ENCODE results near the gene CD3G.

Gene CD3G

DNA sequence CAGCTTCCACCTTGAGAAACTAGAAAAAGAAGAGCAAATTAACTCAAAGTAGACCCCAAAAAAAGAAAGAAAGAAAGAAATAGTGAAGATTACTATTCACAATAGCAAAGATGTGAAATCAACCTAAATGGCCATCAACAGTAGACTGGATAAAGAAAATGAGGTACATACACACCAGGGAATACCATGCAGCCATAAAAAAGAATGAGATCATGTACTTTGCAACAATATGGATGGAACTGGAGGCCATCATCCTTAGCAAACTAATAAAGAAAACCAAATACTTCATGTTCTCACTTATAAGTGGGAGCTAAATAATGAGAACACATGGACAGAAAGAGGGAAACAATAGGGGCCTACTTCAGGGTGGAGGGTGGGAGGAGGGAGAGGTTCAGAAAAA is 15.4 kb upstream of the CD3G start:
- no peak for DNase-seq
- H2AFZ ChIP-seq (ENCODE audit: low read depth, low read length): no peak overlapping the region
- H3K79me2 ChIP-seq (ENCODE audit: insufficient read depth, low read length): peaks cover 6% of the 10 kb centered on the region; the same call in 1 of the 2 replicates
- H3K27ac ChIP-seq (ENCODE audit: low read length): no peak overlapping the region
- no peak for ATAC-seq (ENCODE audit: insufficient read depth, low read depth)
- no peak overlapping the region for H3K9ac ChIP-seq (ENCODE audit: low read depth, low read length)
- H3K4me1 ChIP-seq (ENCODE audit: insufficient read depth, low read length): no peaks in the 10 kb centered on the region
- H3K4me2 ChIP-seq (ENCODE audit: insufficient read depth, low read length): no peak overlapping the region
- no peaks in the 10 kb centered on the region for H4K20me1 ChIP-seq (ENCODE audit: insufficient read depth, low read length)
- H3K9me3 ChIP-seq (ENCODE audit: insufficient read depth, low read length, severe bottlenecking): no peaks in the 10 kb centered on the region
- H3K27me3 ChIP-seq (ENCODE audit: insufficient read depth, low read length, poor library complexity): no peaks in the 10 kb centered on the region
- peaks cover 3% of the 10 kb centered on the region; the same call in 1 of the 2 replicates for H3K36me3 ChIP-seq (ENCODE audit: insufficient read depth, low read length)
- no peak overlapping the region for H3K4me3 ChIP-seq (ENCODE audit: low read depth in 1 of 2, low read length in 2 of 2)
- TF ChIP-seq EZH2 (IDR thresholded peaks at IDR 0.05; ENCODE audit: borderline replicate concordance, low read depth, low read length, severe bottlenecking): no peak
- TF ChIP-seq, protein P1, sequence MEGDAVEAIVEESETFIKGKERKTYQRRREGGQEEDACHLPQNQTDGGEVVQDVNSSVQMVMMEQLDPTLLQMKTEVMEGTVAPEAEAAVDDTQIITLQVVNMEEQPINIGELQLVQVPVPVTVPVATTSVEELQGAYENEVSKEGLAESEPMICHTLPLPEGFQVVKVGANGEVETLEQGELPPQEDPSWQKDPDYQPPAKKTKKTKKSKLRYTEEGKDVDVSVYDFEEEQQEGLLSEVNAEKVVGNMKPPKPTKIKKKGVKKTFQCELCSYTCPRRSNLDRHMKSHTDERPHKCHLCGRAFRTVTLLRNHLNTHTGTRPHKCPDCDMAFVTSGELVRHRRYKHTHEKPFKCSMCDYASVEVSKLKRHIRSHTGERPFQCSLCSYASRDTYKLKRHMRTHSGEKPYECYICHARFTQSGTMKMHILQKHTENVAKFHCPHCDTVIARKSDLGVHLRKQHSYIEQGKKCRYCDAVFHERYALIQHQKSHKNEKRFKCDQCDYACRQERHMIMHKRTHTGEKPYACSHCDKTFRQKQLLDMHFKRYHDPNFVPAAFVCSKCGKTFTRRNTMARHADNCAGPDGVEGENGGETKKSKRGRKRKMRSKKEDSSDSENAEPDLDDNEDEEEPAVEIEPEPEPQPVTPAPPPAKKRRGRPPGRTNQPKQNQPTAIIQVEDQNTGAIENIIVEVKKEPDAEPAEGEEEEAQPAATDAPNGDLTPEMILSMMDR (IDR thresholded peaks at IDR 0.05; ENCODE audit: borderline replicate concordance, extremely low read depth, low read length, poor library complexity, severe bottlenecking): no peak

GRCh38 chr11:118334745-118335144 is 9.4 kb upstream of the CD3G start:
- peaks cover 30% of the 10 kb centered on the region for H3K36me3 ChIP-seq (ENCODE audit: insufficient read depth, low read length)
- TF ChIP-seq EZH2 (IDR thresholded peaks at IDR 0.05; ENCODE audit: borderline replicate concordance, low read depth, low read length, severe bottlenecking): no peak
- TF ChIP-seq, protein P1 (IDR thresholded peaks at IDR 0.05; ENCODE audit: borderline replicate concordance, extremely low read depth, low read length, poor library complexity, severe bottlenecking): no peak

DNA sequence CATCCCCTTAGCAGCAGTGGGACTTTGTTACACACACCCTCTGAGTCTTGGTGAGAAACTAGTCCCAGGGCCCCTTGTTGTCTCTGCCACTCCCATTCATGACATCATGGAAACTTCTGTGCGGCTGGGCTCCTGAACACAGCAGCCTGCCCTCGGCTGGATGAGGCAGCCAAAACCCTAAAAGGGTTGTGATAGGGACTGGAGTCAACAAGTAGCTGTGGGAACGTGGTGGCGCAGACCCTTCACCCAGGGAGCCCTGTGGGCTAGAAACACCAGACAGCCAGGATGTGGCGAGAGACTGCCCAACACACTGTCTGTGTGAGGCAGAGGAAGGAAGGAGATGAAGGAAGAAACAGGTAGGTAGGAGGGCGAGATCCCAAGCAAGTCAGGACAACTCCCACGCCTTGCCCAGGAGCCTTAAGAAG is 5.5 kb upstream of the CD3G start:
- Histone ChIP-seq H3K4me1 (ENCODE audit: insufficient read depth, low read length) (peaks cover 61% of the 10 kb centered on the region), H3K9ac (ENCODE audit: low read depth, low read length) (peak overlapping the region; percentile 83), H3K79me2 (ENCODE audit: insufficient read depth, low read length) (peaks cover 73% of the 10 kb centered on the region), H3K27ac (ENCODE audit: low read length) (peak overlapping the region; percentile 98), H4K20me1 (ENCODE audit: insufficient read depth, low read length) (peaks cover 31% of the 10 kb centered on the region), H3K4me2 (ENCODE audit: insufficient read depth, low read length) (peak overlapping the region; percentile 70), H3K4me3 (ENCODE audit: low read depth in 1 of 2, low read length in 2 of 2) (peak overlapping the region in 1 of 2 experiments; percentile 79; a peak in 2 of 4 replicates), H3K27me3 (ENCODE audit: insufficient read depth, low read length, poor library complexity) (no peaks in the 10 kb centered on the region), H3K9me3 (ENCODE audit: insufficient read depth, low read length, severe bottlenecking) (no peaks in the 10 kb centered on the region), H3K36me3 (ENCODE audit: insufficient read depth, low read length) (peaks cover 52% of the 10 kb centered on the region), H2AFZ (ENCODE audit: low read depth, low read length) (no peak overlapping the region)
- ATAC-seq (ENCODE audit: insufficient read depth, low read depth): peak; percentile 54
- TF ChIP-seq EZH2 (IDR thresholded peaks at IDR 0.05; ENCODE audit: borderline replicate concordance, low read depth, low read length, severe bottlenecking): no peak
- TF ChIP-seq, protein P1 (IDR thresholded peaks at IDR 0.05; ENCODE audit: borderline replicate concordance, extremely low read depth, low read length, poor library complexity, severe bottlenecking): peak; percentile 17
- peak; percentile 89 for DNase-seq

More at GRCh38 chr11:118334745-118335144, 9.4 kb upstream of the CD3G start:
- no peak overlapping the region for H2AFZ ChIP-seq (ENCODE audit: low read depth, low read length)
- peaks cover 39% of the 10 kb centered on the region for H3K79me2 ChIP-seq (ENCODE audit: insufficient read depth, low read length)
- H3K9ac ChIP-seq (ENCODE audit: low read depth, low read length): no peak overlapping the region
- no peak for DNase-seq
- ATAC-seq (ENCODE audit: insufficient read depth, low read depth): peak; percentile 23
- H3K4me3 ChIP-seq (ENCODE audit: low read depth in 1 of 2, low read length in 2 of 2): no peak overlapping the region
- H3K4me1 ChIP-seq (ENCODE audit: insufficient read depth, low read length): peaks cover 40% of the 10 kb centered on the region
- H3K9me3 ChIP-seq (ENCODE audit: insufficient read depth, low read length, severe bottlenecking): no peaks in the 10 kb centered on the region
- H3K27ac ChIP-seq (ENCODE audit: low read length): peak overlapping the region; percentile 68
- no peak overlapping the region for H3K4me2 ChIP-seq (ENCODE audit: insufficient read depth, low read length)
- H3K27me3 ChIP-seq (ENCODE audit: insufficient read depth, low read length, poor library complexity): no peaks in the 10 kb centered on the region
- H4K20me1 ChIP-seq (ENCODE audit: insufficient read depth, low read length): peaks cover 17% of the 10 kb centered on the region

All from DND-41 (cell line).